Measurements from ENCODE around the gene CTU2.
A peak's percentile ranks its signal among the peaks of the same experiment; 100 is the strongest.

CTU2 gene

GRCh38 chr16:88750854-88751253 lies 44.6 kb downstream of the CTU2 start:
- H3K27ac ChIP-seq (ENCODE audit: extremely low read depth, low read depth, low read length), result no peak overlapping the region
- peaks cover 0 to 4% of the 10 kb centered on the region in 2 experiments; a peak in 1 of 3 replicates for H3K36me3 ChIP-seq (ENCODE audit: control insufficient read depth in 2 of 2, insufficient read depth in 1 of 2, low read length in 2 of 2)
- H3K9me3 ChIP-seq (ENCODE audit: control insufficient read depth, insufficient read depth, low read depth, low read length), result no peaks in the 10 kb centered on the region
- TF ChIP-seq ZNF629 (tag by site-specific recombination; IDR thresholded peaks at IDR 0.05) (no peak), ZFHX2 (tag by site-specific recombination; conservative IDR thresholded peaks at IDR 0.05) (0 out of 2 replicates have a peak, but pooled peaks have one; percentile 5)
- ChIA-PET CTCF (interaction anchor here (0.7 to 2.0 kb wide), 2 partner anchors 13 to 49 kb away, joined by 5 to 10 read pairs; no protein-coding TSS in a partner anchor), POLR2A (interaction anchor here (0.6 kb wide), 1 partner anchor 9 kb away, joined by 3 read pairs; no protein-coding TSS in a partner anchor)
- H3K4me1 ChIP-seq (ENCODE audit: control insufficient read depth, insufficient read depth, low read length), result no peaks in the 10 kb centered on the region
- H3K4me3 ChIP-seq (ENCODE audit: low read depth, low read length), result no peak overlapping the region

- ChIA-PET POLR2A (interaction anchor here (0.9 kb wide), 1 partner anchor 17 kb away, joined by 3 read pairs; no protein-coding TSS in a partner anchor), CTCF (interaction anchor here (1.8 kb wide), 1 partner anchor 29 kb away, joined by 5 read pairs; no protein-coding TSS in a partner anchor)
- Histone ChIP-seq H3K27ac (ENCODE audit: extremely low read depth, low read depth, low read length) (no peak overlapping the region), H3K36me3 (ENCODE audit: control insufficient read depth in 2 of 2, insufficient read depth in 1 of 2, low read length in 2 of 2) (peaks cover 0 to 4% of the 10 kb centered on the region in 2 experiments; a peak in 1 of 3 replicates), H3K4me1 (ENCODE audit: control insufficient read depth, insufficient read depth, low read length) (no peaks in the 10 kb centered on the region), H3K4me3 (ENCODE audit: low read depth, low read length) (no peak overlapping the region), H3K9me3 (ENCODE audit: control insufficient read depth, insufficient read depth, low read depth, low read length) (no peaks in the 10 kb centered on the region)
- TF ChIP-seq GLIS2 (tag by site-specific recombination; IDR thresholded peaks at IDR 0.05), result 0 out of 2 replicates have a peak, but pooled peaks have one; percentile 16
- peak; percentile 96 for TF ChIP-seq ZNF449 (tag by site-specific recombination; IDR thresholded peaks at IDR 0.05)
- no peak for TF ChIP-seq ZNF776 (tag by site-specific recombination; IDR thresholded peaks at IDR 0.05; ENCODE audit: borderline replicate concordance)
These were observed 46.2 kb downstream of the CTU2 start for GRCh38 chr16:88752386-88753002.

- Histone ChIP-seq H3K27ac (ENCODE audit: extremely low read depth, low read depth, low read length) (no peak overlapping the region), H3K36me3 (ENCODE audit: control insufficient read depth in 2 of 2, insufficient read depth in 1 of 2, low read length in 2 of 2) (peaks cover 0 to 4% of the 10 kb centered on the region in 2 experiments; a peak in 1 of 3 replicates), H3K4me3 (ENCODE audit: low read depth, low read length) (no peak overlapping the region), H3K4me1 (ENCODE audit: control insufficient read depth, insufficient read depth, low read length) (no peaks in the 10 kb centered on the region), H3K9me3 (ENCODE audit: control insufficient read depth, insufficient read depth, low read depth, low read length) (no peaks in the 10 kb centered on the region)
- CTCF ChIA-PET, result interaction anchor here (1.5 to 2.5 kb wide), 2 partner anchors 10 to 16 kb away, joined by 4 to 20 read pairs; no protein-coding TSS in a partner anchor
- POLR2A ChIA-PET, result no interaction called here
- no peak for TF ChIP-seq ZNF677 (tag by site-specific recombination; IDR thresholded peaks at IDR 0.05)
- TF ChIP-seq ZNF280C (tag by site-specific recombination; IDR thresholded peaks at IDR 0.05), result no peak
- no peak for TF ChIP-seq BCL11B (tag by site-specific recombination; IDR thresholded peaks at IDR 0.05; ENCODE audit: low read depth)
- no peak for TF ChIP-seq ZNF274 (IDR thresholded peaks at IDR 0.05; ENCODE audit: low read length)
- TF ChIP-seq ZNF274 (tag by site-specific recombination; IDR thresholded peaks at IDR 0.05; ENCODE audit: borderline replicate concordance), result no peak
- TF ChIP-seq ZNF2 (tag by site-specific recombination; IDR thresholded peaks at IDR 0.05), result no peak
- TF ChIP-seq PRDM4 (tag by site-specific recombination; IDR thresholded peaks at IDR 0.05), result no peak
- no peak for TF ChIP-seq YY2 (tag by site-specific recombination; IDR thresholded peaks at IDR 0.05)
- no peak for TF ChIP-seq ZNF670 (tag by site-specific recombination; IDR thresholded peaks at IDR 0.05; ENCODE audit: low read depth)
- no peak for TF ChIP-seq ZSCAN23 (tag by site-specific recombination; IDR thresholded peaks at IDR 0.05)
- no peak for TF ChIP-seq ZNF664 (tag by site-specific recombination; IDR thresholded peaks at IDR 0.05)
- no peak for TF ChIP-seq SP7 (tag by site-specific recombination; IDR thresholded peaks at IDR 0.05)
- TF ChIP-seq ZNF585B (tag by site-specific recombination; IDR thresholded peaks at IDR 0.05), result no peak
- TF ChIP-seq ZNF114 (tag by site-specific recombination; IDR thresholded peaks at IDR 0.05), result no peak
- no peak for TF ChIP-seq ZNF561 (tag by site-specific recombination; IDR thresholded peaks at IDR 0.05; ENCODE audit: borderline replicate concordance)
- TF ChIP-seq ZNF658 (tag by site-specific recombination; IDR thresholded peaks at IDR 0.05), result no peak
- TF ChIP-seq ZNF324 (tag by site-specific recombination; IDR thresholded peaks at IDR 0.05), result no peak
- TF ChIP-seq ZBTB10 (tag by site-specific recombination; IDR thresholded peaks at IDR 0.05), result no peak
These were observed 46.9 kb downstream of the CTU2 start for GRCh38 chr16:88753191-88753590.

Measured in HEK293 (cell line).